CD4-positive, alpha-beta T cell (primary cell): ENCODE measurements around the gene CCL24. TPM values are rescaled to one million over a fixed set of nuclear protein-coding genes. Genes with fewer than 3 reads are reported as not detected.
A peak's percentile ranks its signal among the peaks of the same experiment; 100 is the strongest.
"Not testable (repeated sequence)": the region's sequence is repeated elsewhere in the genome, so short reads cannot be mapped to it uniquely, and the experiment has no call there.

Source experiments
- ATAC-seq: fragments of 200-7000 bp; cut with Tn5 transposase; one replicate; pipeline ENCODE4 v1.10.0; 2022; ENCODE audit warnings: mild to moderate bottlenecking; ENCODE audit not compliant: poor library complexity
- CTCF ChIA-PET: fragments of 350-600 bp; sonication (Branson Sonifier 250); formaldehyde crosslinking; loops from one replicate; lab custom pipeline; 2021; ENCODE audit warnings: antibody characterized with exemption, inconsistent platforms; lab: Charles Lee
- POLR2A ChIA-PET: fragments of 350-600 bp; sonication (Branson Sonifier 250); formaldehyde crosslinking; loops from one replicate; lab custom pipeline; 2021; ENCODE audit warnings: antibody characterized with exemption, inconsistent platforms; lab: Charles Lee
- DNase-seq, 14 experiments: peaks; one replicate each; pipeline ENCODE4 v3.0.0-alpha.2; 2013 to 2020; ENCODE audit warnings: mixed read lengths in 2 of 14
- H3K27ac ChIP-seq, 2 donors: one replicate each; pipeline versions ENCODE4 v1.5.1 to v1.7.0; 2013; ENCODE audit warnings: low read length in 2 of 2, low read depth in 1 of 2, mild to moderate bottlenecking in 1 of 2
- H3K27me3 ChIP-seq, 2 experiments: 1 replicate in 1 of 2; 2 replicates in 1 of 2; pipeline versions ENCODE4 v1.6.1 to v1.7.0; 2013; ENCODE audit warnings: low read length in 2 of 2, control low read depth in 1 of 2, mild to moderate bottlenecking in 1 of 2, moderate library complexity in 1 of 2; ENCODE audit not compliant: insufficient read depth in 2 of 2, control insufficient read depth in 1 of 2
- H3K36me3 ChIP-seq: one replicate; pipeline ENCODE4 v1.6.1; 2013; ENCODE audit warnings: low read length, control low read depth; ENCODE audit not compliant: insufficient read depth
- H3K4me1 ChIP-seq: one replicate; pipeline ENCODE4 v1.6.1; 2013; ENCODE audit warnings: low read length, control low read depth; ENCODE audit not compliant: insufficient read depth
- H3K4me3 ChIP-seq: one replicate; pipeline ENCODE4 v1.5.1; 2013; ENCODE audit warnings: mild to moderate bottlenecking, low read length, moderate library complexity
- H3K9me3 ChIP-seq, 2 experiments: 1 replicate in 1 of 2; 2 replicates in 1 of 2; pipeline versions ENCODE4 v1.6.1 to v1.7.0; 2013; ENCODE audit warnings: low read length in 2 of 2, mild to moderate bottlenecking in 2 of 2, control low read depth in 1 of 2, moderate library complexity in 1 of 2; ENCODE audit not compliant: control insufficient read depth in 1 of 2, insufficient read depth in 1 of 2
- H3K27ac Mint-ChIP-seq: one replicate; pipeline ENCODE4 v1.8.0; 2020; ENCODE audit warnings: mixed read lengths
- H3K27me3 Mint-ChIP-seq: one replicate; pipeline ENCODE4 v1.8.0; 2021; ENCODE audit warnings: mixed read lengths
- H3K36me3 Mint-ChIP-seq: one replicate; pipeline ENCODE4 v1.8.0; 2021; ENCODE audit warnings: low read depth, mixed read lengths
- H3K4me1 Mint-ChIP-seq: one replicate; pipeline ENCODE4 v1.8.0; 2021; ENCODE audit warnings: low read depth, mixed read lengths
- H3K4me3 Mint-ChIP-seq: one replicate; pipeline ENCODE4 v1.8.0; 2020; ENCODE audit warnings: mild to moderate bottlenecking, mixed read lengths
- H3K9me3 Mint-ChIP-seq: one replicate; pipeline ENCODE4 v1.8.0; 2020; ENCODE audit warnings: mixed read lengths
- CTCF ChIP-seq: fragments of 200-600 bp; IDR thresholded peaks from one replicate; pipeline ENCODE4 v1.8.0; 2022; ENCODE audit warnings: antibody characterized with exemption, mild to moderate bottlenecking
- intact Hi-C, 2 experiments: fragments of 100-400 bp; cut with DNase I in 1 of 2; cut with micrococcal nuclease in 1 of 2; formaldehyde crosslinking; loops; one replicate each; pipeline versions ENCODE4 v1.15.1 to v1.9.0; 2023 to 2025; cut with DNase I, micrococcal nuclease
- total RNA-seq, 174 experiments: library from RNA in 2 of 174; stranded (reverse) in 2 of 174; gene quantifications; one replicate each; pipeline ENCODE4 v1.2.3 and lab custom pipeline; 2021 to 2026

The CCL24 gene
- total RNA-seq, 2 experiments from 2014 or later: not detected

- Mint-ChIP-seq H3K27ac (no peak within 1 kb of the TSS), H3K36me3 (no peaks in the 10 kb centered on the region), H3K9me3 (no peaks in the 10 kb centered on the region), H3K4me3 (no peak within 1 kb of the TSS), H3K4me1 (peaks cover 5% of the 10 kb centered on the region), H3K27me3 (no peaks in the 10 kb centered on the region)
- H3K4me3 ChIP-seq: no peak within 1 kb of the TSS
- ChIA-PET POLR2A (no interaction called here), CTCF (no interaction called here)
- peaks cover 0 to 3% of the 10 kb centered on the region in 2 experiments for H3K9me3 ChIP-seq
- H3K27me3 ChIP-seq: no peaks in the 10 kb centered on the region
- H3K36me3 ChIP-seq: no peaks in the 10 kb centered on the region
- intact Hi-C loops: no loop called here
- no peak within 1 kb of the TSS for H3K27ac ChIP-seq
- TF ChIP-seq CTCF: no peak
- no peak for DNase-seq
- peaks cover 13% of the 10 kb centered on the region for H3K4me1 ChIP-seq
- no peak for ATAC-seq
These were observed 41.2 kb downstream of the CCL24 start, which contains the start of gene CCL26 for GRCh38 chr7:75772081-75773077. Gene CCL26, minus strand, starts transcription at chr7:75772211. Its CDS starts 35 bp downstream, at chr7:75772176.

DNA sequence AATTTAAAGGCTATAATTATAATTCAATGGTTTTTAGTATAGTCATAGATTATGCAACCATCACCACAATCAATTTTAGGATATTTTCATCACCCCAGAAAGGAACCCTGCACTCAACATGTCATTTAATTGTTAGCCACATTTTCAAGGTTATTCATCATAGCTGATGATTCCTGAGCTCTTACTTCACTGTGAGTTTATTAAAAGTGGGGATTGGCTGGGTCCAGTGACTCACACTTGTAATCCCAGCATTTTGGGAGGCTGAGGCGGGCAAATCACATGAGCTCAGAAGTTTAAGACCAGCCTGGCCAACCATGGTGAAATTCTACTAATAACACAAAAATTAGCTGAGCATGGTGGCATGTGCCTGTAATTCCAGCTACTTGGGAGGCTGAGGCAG, 42.4 kb downstream of the CCL24 start:
- Mint-ChIP-seq H3K9me3 (no peaks in the 10 kb centered on the region), H3K36me3 (no peaks in the 10 kb centered on the region), H3K27me3 (no peaks in the 10 kb centered on the region), H3K4me1 (peaks cover under 1% of the 10 kb centered on the region), H3K27ac (no peak overlapping the region), H3K4me3 (no peak overlapping the region)
- POLR2A ChIA-PET: no interaction called here
- H3K36me3 ChIP-seq: no peaks in the 10 kb centered on the region
- CTCF ChIA-PET: no interaction called here
- no peak overlapping the region for H3K27ac ChIP-seq
- DNase-seq (no peak), ATAC-seq (no peak)
- intact Hi-C loops: no loop called here
- H3K4me3 ChIP-seq: no peak overlapping the region
- TF ChIP-seq CTCF: no peak
- H3K9me3 ChIP-seq: peaks cover 0 to under 1% of the 10 kb centered on the region in 2 experiments
- peaks cover 8% of the 10 kb centered on the region for H3K4me1 ChIP-seq
- no peaks in the 10 kb centered on the region for H3K27me3 ChIP-seq

DNA sequence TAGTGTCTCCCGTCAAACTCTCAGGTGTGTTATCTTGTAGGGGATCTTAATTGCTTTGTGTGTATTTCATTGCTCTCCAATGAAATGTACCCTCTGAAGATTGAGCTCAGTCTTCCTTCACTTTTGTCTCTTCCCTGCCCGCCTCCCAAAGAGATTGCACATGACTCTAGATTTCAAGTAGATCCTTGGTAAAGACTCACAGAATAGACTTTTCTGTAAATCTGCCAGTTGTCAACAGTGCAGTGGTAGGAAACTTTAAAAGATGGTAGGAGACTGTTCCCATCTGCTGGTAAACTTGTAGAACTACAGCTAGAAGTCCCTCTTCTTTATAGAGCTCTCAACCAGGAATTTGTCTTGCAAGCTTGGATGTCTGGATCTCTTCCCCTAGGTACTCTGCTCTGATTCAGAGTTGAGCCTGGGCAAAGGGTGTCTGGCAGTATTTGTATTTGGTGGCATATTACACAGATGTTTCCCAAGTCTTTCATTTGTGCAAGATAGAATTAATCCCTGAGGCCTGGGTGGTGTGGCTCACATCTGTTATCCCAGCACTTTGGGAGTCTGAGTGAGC, 51.2 kb downstream of the CCL24 start:
- Mint-ChIP-seq H3K27ac (no peak overlapping the region), H3K4me1 (peaks cover 3% of the 10 kb centered on the region), H3K4me3 (no peak overlapping the region), H3K9me3 (no peaks in the 10 kb centered on the region), H3K36me3 (no peaks in the 10 kb centered on the region), H3K27me3 (no peaks in the 10 kb centered on the region)
- CTCF ChIA-PET: interaction anchor here (0.6 to 1.5 kb wide), 3 partner anchors 23 to 689 kb away, joined by 3 to 13 read pairs (median 6); partner anchors contain the start of genes HIP1 and RCC1L
- POLR2A ChIA-PET: interaction anchor here (1.0 to 1.5 kb wide), 3 partner anchors 23 to 684 kb away, joined by 3 to 7 read pairs (median 4); no protein-coding TSS in a partner anchor
- peak; percentile 94 for ATAC-seq
- Histone ChIP-seq H3K9me3 (no peaks in the 10 kb centered on the region), H3K36me3 (no peaks in the 10 kb centered on the region), H3K27me3 (no peaks in the 10 kb centered on the region), H3K4me1 (no peaks in the 10 kb centered on the region), H3K27ac (no peak overlapping the region), H3K4me3 (no peak overlapping the region)
- TF ChIP-seq CTCF: peak; percentile 72
- DNase-seq: peak in 4 of 14 experiments; percentile 1 to 64 (median 61)
- intact Hi-C loops: loop anchor here (5.0 to 10.0 kb wide), 3 partner anchors 235 to 685 kb away; no protein-coding TSS in a partner anchor

DNA sequence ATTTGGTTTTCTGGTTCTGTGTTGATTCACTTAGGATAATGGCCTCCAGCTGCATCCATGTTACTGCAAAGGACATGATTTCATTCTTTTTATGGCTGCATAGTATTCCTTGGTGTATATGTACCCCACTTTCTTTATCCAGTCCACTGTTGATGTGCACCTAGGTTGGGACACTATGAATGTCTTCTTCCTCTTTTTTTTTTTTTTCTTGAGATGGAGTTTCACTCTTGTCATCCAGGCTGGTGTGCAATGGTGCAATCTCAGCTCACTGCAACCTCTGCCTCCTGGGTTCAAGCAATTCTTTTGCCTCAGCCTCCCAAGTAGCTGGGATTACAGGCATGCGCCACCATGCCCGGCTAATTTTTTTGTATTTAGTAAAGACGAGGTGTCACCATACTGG, 51.8 kb downstream of the CCL24 start:
- not testable (repeated sequence) for H3K4me1 ChIP-seq, H3K27me3 ChIP-seq, H3K4me3 ChIP-seq, H3K27me3 Mint-ChIP-seq, H3K27ac Mint-ChIP-seq, H3K4me1 Mint-ChIP-seq, H3K36me3 ChIP-seq, H3K9me3 ChIP-seq, ATAC-seq, H3K27ac ChIP-seq, DNase-seq, H3K4me3 Mint-ChIP-seq, H3K36me3 Mint-ChIP-seq, H3K9me3 Mint-ChIP-seq
- intact Hi-C loops: loop anchor here (5.0 to 10.0 kb wide), 3 partner anchors 234 to 684 kb away; no protein-coding TSS in a partner anchor
- ChIA-PET POLR2A (interaction anchor here (1.0 to 1.5 kb wide), 3 partner anchors 22 to 684 kb away, joined by 3 to 7 read pairs (median 4); no protein-coding TSS in a partner anchor), CTCF (interaction anchor here (1.2 to 1.5 kb wide), 2 partner anchors 22 to 258 kb away, joined by 6 to 13 read pairs; partner anchors contain the start of gene HIP1)
